HG02885 (cell line): ENCODE results near the gene FANCL.
"Not testable (repeated sequence)": the region's sequence is repeated elsewhere in the genome, so short reads cannot be mapped to it uniquely, and the experiment has no call there.

Source experiments
- ATAC-seq: cut with Tn5 transposase; IDR thresholded peaks from one replicate; pipeline ENCODE4 v1.9.1; 2021; ENCODE audit warnings: mild to moderate bottlenecking; ENCODE audit not compliant: unreplicated experiment, poor library complexity

Gene FANCL

DNA sequence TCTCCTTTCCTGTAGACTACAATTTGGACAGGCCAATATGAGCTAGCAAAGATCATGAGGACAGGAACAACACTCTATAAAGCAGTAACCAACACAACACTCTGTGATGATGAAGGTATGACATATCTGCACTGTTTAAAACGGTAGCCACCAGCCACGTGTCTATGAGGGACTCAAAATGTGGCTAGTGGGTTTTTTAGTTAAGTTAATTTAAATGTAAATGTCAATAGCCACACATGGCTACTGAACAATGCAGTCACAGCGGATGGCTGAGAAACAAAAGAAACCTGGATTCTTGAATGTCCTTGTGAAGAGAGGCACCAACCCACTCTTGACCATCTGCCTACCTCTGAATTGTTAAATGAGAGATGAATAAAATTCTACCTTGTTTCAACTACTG lies 33.9 kb downstream of the FANCL start:
- no peak for ATAC-seq

DNA sequence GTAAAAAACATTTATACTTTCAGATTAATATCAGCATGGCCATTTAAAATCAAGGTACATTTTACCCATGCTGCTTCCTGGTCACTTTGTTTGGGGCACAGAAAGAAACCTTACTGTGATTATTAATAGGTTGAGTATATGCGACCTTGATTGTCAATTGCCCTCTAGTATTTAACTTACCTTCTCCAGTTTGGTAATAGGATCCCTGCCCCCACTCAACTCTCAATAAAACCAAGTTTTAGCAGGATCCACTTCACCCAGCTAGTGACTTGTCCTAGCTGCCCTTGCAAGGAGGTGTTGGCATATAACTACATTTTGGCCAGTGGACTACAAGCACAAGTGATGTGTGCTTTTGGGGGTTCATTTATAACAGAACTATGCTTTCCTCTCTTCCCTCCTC lies 34.3 kb downstream of the FANCL start:
- no peak for ATAC-seq

DNA sequence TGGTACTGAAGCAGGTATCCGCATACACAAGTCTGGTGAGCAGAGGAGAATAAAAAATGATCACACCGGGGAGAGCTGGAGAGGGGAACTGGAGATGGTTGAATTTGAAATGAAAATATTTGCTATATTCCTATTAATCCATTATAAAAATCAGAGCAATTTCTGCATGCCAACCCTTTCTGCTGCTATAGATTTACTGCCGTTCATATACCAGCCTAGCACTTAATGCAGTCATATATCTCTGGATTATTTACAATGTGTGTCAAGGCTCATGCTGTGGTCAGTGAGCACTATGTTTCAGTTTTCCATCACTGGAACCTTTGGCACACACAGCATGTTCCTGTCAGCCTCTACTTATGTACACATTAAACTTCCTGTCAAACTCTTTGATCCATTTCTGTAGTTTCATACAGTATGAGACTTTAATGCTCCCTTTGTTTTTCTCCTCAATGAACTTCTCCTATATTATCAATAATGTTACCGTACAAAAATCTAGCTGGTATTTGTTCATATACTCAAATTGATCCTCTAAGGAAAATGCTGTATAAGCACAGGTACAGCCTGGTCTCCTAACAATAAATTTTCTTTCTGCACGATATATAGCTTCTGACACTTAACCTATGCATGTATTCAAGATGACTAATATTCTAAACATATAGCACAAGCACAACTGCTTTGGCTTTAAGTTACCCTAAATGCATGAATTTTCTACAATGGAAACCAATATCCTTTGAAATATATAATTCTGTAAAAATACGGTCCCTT lies 36.7 kb downstream of the FANCL start:
- no peak for ATAC-seq

DNA sequence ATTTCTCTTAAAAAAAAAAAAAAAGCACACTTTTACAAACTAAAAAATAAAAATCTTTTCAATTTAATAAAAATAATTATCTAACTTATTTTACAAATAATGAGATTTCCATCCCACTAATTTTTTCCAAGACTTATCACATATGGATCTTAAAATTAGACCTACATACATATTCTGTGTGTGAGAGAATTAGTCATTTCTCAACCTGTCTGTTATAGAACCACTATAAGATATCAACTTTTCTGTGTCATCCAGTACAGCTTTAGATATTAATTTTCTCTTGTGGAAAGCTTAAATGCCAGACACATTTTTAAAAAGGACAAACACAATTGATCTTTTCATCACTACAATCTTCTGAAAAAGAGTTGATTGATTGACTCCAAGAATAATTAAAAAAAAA lies 38.1 kb downstream of the FANCL start:
- no peak for ATAC-seq

DNA sequence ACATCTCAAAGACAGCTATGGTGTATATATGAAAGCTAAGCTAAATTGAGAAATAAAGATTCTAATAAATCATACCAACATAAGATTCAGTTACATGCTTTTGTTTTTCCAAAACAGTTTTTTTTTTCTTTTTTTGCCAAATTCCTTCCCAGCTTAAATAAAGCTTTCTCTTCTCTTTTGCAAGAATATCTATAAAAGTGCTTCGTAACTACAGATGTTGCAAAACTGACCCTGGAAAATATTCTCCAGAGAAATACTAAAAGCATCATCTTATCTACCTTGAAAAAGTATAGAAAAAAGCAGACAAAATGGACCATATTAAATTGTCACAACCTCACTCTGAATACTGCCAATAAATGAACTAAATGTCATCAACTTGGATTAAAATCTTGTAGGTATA lies 38.7 kb downstream of the FANCL start:
- ATAC-seq: no peak

DNA sequence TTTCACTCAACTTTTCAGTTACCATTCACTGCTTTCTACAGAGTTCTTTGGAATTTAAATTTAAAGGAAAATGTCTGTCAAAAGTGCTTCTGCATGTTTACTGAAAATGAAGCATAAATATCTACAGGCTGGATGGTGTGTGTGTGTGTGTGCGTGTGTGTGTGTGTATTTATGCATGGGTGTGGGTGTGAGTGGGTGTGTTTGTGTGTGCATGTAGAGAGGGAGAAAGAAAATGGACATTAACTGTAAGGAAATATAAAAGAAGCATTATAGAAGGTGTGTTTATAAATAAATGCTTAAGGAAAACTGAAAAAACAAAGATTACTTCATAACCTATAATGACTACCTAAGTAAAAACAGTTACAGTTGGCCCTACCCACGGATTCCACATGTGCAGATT lies 43.2 kb downstream of the FANCL start:
- ATAC-seq: no peak

DNA sequence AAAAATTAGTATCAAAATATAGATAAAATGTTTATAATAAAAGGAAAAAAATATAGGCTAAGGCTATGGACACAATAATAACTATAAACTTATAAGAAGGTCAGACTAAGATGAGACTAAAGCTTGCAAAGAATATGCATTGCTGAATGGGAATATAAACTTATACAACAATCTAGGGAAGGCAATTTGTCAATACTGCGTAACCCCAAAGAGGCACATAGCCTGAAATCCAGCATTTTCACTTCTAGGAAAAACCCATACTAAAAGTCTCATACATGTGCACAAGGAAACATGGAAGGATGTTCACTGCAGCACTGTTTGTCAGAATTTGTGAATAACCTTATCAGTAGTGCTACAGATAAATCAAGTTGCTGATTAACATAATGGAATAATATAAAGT lies 45.5 kb downstream of the FANCL start:
- no peak for ATAC-seq

DNA sequence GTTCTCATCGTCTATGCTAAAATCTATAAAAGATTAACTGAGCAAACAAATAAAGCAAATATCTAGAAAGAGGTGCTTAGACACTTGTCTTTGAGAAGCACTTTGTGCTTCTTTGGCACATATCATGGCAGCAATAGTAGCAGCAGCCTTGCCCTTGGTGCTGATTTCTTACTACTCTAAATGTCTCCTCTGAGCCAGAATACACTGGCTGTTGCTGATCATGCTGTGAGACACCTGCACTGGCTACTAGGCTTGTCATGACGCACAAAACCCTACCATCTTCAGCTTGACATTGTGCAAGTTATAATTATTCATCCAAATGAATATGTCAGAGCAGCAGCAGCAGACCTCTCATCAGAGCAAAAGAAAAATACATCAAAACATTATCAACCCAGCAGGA lies 46.7 kb downstream of the FANCL start:
- ATAC-seq: no peak

DNA sequence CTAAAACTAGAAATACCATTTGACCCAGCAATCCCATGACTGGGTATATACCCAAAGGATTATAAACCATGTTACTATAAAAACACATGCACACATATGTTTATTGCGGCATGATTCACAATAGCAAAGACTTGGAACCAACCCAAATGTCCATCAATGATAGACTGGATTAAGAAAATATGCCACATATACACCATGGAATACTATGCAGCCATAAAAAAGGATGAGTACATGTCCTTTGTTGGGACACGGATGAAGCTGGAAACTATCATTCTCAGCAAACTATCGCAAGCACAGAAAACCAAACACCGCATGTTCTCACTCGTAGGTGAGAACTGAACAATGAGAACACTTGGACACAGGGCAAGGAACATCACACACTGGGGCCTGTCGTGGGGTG lies 54.1 kb downstream of the FANCL start:
- not testable (repeated sequence) for ATAC-seq

DNA sequence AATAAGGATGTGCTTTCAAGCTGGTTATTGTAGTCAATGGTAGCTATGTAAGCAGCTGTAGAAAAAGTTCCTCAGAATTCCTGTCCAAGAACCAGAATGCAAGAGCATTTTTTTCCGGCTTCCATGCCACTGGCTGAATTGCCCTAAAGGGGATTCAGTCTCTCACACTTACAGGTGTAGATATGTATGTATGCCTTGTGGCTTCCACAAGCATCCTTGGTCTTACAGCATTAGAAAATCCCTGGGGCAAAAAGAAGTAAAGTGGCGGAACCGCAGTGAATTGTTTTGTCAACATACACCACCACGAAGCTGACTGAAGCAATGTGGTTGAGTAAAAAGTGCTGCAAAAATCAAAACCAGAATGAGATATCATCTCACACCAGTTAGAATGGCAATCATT lies 54.6 kb downstream of the FANCL start:
- ATAC-seq: no peak

DNA sequence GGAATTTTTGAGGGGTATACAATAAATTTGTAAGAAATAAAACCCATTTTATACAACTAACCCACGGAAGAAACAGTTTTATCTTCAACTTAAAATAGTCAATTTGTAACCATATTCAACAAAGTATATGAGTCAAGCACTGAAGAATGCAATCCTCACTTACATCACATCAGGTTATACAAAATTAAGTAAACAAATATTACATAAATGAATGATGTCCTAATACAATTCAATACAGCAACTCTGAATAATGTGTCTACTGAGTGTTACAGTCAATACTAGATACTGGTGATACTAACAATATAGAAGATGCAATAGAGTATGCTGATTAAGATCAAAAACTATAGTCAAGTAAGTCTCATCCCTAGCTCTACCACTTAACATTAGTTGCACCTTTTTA lies 58.6 kb downstream of the FANCL start:
- no peak for ATAC-seq

DNA sequence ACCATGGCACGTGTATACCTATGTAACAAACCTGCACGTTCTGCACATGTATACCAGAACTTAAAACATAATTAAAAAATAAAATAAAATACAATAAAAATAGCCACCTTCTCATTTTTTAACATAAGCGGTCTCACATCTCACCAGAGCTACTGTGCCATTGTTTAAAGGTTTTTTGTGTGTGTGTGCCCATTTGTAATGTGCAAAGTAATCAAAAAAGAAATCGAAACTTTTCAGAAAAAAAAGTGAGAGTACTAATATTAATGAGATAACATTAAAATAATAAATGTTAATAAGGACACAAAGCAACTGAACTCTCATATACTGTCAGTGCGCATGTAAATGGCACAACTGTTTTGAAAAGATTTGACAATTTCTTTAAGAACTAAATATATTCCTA lies 60.5 kb downstream of the FANCL start:
- ATAC-seq: no peak

DNA sequence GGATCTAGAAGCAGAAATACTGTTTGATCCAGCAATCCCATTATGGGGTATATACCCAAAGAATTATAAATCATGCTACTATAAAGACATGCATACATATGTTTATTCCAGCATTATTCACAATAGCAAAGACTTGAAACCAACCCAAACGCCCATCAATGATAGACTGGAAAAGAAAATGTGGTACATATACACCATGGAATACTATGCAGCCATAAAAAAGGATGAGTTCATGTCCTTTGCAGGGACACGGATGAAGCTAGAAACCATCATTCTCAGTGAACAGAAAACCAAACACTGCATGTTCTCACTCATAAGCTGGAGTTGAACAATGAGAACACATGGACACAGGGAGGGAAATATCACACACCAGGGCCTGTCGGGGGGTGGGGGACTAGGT lies 61.0 kb downstream of the FANCL start:
- ATAC-seq: not testable (repeated sequence)

DNA sequence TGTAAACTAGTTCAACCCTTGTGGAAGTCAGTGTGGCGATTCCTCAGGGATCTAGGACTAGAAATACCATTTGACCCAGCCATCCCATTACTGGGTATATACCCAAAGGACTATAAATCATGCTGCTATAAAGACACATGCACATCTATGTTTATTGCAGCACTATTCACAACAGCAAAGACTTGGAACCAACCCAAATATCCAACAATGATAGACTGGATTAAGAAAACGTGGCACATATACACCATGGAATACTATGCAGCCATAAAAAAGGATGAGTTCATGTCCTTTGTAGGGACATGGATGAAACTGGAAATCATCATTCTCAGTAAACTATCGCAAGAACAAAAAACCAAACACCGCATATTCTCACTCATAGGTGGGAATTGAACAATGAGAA lies 63.9 kb downstream of the FANCL start:
- not testable (repeated sequence) for ATAC-seq

DNA sequence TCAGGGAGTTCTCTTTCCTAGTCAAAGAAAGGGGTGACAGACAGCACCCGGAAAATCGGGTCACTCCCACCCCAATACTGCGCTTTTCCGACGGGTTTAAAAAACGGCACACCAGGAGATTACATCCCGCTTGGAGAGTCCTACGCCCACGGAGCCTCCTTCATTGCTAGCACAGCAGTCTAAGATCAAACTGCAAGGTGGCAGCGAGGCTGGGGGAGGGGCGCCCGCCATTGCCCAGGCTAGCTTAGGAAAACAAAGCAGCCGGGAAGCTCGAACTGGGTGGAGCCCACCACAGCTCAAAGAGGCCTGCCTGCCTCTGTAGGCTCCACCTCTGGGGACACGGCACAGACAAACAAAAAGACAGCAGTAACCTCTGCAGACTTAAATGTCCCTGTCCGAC lies 69.3 kb downstream of the FANCL start:
- ATAC-seq: not testable (repeated sequence)

DNA sequence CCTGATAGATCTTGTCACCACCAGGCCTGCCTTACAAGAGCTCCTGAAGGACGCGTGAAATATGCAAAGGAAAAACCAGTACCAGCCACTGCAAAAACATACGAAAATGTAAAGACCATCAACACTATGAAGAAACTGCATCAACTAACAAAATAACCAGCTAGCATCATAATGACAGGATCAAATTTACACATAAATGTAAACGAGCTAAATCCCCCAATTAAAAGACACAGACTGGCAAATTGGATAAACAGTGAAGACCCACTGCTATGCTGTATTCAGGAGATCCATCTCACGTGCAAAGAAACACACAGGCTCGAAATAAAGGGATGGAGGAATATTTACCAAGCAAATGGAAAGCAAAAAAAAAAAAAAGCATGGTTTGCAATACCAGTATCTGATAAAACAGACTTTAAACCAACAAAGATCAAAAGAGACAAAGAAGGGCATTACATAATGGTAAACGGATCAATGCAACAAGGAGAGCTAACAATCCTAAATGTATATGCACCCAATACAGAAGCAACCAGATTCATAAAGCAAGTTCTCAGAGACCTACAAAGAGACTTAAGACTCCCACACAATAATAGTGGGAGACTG lies 70.7 kb downstream of the FANCL start:
- not testable (repeated sequence) for ATAC-seq

DNA sequence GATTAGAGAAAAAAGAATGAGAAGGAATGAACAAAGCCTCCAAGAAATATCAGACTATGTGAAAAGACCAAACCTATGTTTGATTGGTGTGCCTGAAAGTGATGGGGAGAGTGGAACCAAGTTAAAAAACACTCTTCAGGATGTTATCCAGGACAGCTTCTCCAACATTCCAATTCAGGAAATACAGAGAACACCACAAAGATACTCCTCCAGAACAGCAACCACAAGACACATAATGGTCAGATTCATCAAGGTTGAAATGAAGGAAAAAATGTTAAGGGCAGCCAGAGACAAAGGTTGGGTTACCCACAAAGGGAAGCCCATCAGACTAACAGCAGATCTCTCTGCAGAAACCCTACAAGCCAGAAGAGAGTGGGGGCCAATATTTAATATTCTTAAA lies 71.3 kb downstream of the FANCL start:
- ATAC-seq: not testable (repeated sequence)

DNA sequence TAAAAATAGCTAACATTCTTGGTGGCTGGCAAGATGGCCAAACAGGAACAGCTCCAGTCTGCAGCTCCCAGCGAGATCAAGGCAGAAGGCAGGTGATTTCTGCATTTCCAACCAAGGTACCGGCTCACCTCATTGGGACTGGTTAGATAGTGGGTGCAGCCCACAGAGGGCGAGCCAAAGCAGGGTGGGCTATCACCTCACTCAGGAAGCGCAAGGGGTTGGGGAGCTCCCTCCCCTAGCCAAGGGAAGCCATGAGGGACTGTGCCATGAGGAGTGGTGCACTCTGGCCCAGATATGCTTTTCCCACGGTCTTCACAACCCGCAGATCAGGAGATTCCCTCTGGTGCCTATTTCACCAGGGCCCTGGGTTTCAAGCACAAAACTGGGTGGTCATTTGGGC lies 73.0 kb downstream of the FANCL start:
- ATAC-seq: not testable (repeated sequence)

DNA sequence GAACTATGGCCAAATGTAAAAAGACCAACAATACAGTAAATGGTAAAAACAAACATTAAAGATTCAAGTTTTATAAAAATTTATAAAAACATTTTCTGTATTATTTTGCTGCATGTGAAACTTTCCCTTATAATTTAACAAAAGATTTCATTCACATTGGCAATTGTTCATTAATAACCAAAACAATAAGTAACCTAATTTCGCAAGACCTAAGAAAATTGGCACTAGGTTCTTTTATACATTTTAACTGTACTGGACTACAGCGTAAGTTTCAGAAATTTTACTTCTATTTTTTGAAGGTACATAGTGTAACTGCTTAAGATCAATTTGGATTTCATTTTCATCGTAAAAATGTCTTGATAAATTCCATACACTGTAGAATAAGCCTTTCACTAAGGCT lies 77.2 kb downstream of the FANCL start:
- ATAC-seq: no peak

DNA sequence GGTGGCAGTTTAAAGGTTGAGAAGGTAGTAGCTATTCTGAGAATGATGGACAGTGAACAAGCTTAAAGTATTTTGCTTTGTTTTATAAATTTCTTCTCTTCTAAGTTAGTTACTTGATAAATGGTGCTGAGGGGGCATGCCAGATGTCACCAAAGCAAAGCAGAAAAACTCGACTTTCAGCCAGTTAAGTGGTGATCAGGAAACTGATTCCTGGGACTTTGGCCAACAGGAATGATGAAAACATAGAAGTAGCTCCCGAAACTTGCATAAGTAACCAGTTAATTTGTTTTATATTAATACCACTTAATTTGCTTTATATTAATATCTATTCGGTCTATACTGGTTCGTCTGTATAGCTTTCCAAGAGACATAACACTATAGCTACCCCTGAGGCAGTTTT lies 82.6 kb downstream of the FANCL start:
- no peak for ATAC-seq

DNA sequence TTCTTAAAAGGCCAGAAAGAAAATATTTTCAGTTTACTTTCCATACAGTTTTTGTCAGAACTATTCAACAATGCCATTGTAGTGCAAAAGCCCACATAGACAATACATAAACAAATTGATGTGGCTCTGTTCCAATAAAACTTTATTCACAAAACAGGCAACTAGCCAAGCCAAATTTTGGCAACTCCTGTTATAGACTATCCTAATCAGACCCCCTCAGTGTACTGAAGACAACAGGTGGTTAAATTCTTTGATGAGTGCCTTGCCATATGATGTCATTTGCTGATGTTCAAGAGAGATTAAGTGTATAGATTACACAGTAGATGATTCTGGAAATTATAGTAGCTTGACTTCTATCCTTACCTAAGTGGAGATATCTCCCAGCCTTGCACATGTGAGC lies 83.4 kb downstream of the FANCL start:
- ATAC-seq: no peak

DNA sequence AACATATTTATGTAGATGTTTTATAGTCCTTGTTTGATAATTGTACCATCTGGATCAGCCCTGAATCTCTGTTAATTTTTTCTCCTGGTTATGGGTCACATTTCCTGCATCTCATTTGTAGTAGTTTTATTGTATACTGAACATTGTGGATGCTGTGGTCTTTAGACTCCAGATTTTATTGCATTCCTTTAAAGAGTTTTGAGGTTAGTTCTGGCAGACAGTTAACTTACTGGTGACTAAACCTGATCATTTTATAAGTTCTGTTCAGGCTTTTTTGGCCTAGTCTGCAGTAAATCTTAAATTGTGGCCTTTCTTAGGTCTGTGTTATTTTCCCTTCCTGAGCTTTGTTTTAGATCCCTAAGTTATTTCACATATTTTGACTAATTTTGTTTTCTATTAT lies 84.3 kb downstream of the FANCL start:
- ATAC-seq: no peak
